Hematopoietic multipotent progenitor cell treated with erythropoietin and hydrocortisone succinate and interleukin-3 and kit ligand, for 15 days (in vitro differentiated cells): Measurements from ENCODE around the gene TPBGL.
A peak's percentile ranks its signal among the peaks of the same experiment; 100 is the strongest.

Experiments
- DNase-seq: peaks from one replicate; pipeline ENCODE4 v3.0.0-alpha.2; 2015; ENCODE audit warnings: low spot score

TPBGL gene

GRCh38 chr11:75212411-75212810 lies 28.2 kb upstream of the TPBGL start:
- DNase-seq, result no peak

- DNase-seq, result peak; percentile 60
These were observed 26.2 kb upstream of the TPBGL start for GRCh38 chr11:75214411-75214821.

GRCh38 chr11:75214843-75215242 lies 25.7 kb upstream of the TPBGL start:
- DNase-seq, result no peak

GRCh38 chr11:75219869-75220268 lies 20.7 kb upstream of the TPBGL start:
- no peak for DNase-seq

- no peak for DNase-seq
These were observed 16.5 kb upstream of the TPBGL start for GRCh38 chr11:75223954-75224643.

GRCh38 chr11:75225794-75226193 lies 14.8 kb upstream of the TPBGL start:
- DNase-seq, result no peak

GRCh38 chr11:75229466-75229865 lies 11.1 kb upstream of the TPBGL start:
- DNase-seq, result no peak

- DNase-seq, result no peak
These were observed 10.0 kb upstream of the TPBGL start for GRCh38 chr11:75230621-75231020.

GRCh38 chr11:75233754-75234172 lies 6.8 kb upstream of the TPBGL start:
- DNase-seq, result no peak

- DNase-seq, result no peak
These were observed 4.5 kb upstream of the TPBGL start for GRCh38 chr11:75236062-75236461.

- no peak for DNase-seq
These were observed 3.5 kb upstream of the TPBGL start for GRCh38 chr11:75237050-75237449.

- no peak for DNase-seq
These were observed 1.8 kb upstream of the TPBGL start for GRCh38 chr11:75238595-75239440.

- no peak for DNase-seq
These were observed 863 bp upstream of the TPBGL start for GRCh38 chr11:75239531-75240290.

GRCh38 chr11:75241036-75241905 lies 697 bp downstream of the TPBGL start:
- peak; percentile 81 for DNase-seq

GRCh38 chr11:75241906-75242644 lies 1.5 kb downstream of the TPBGL start:
- no peak for DNase-seq

- no peak for DNase-seq
These were observed 2.4 kb downstream of the TPBGL start for GRCh38 chr11:75242722-75243600.

- no peak for DNase-seq
These were observed 3.7 kb downstream of the TPBGL start for GRCh38 chr11:75244052-75244814.

GRCh38 chr11:75245356-75246005 lies 4.9 kb downstream of the TPBGL start:
- no peak for DNase-seq
